CD4-positive, alpha-beta T cell (primary cell): ENCODE measurements around the gene LINC00632. TPM values are rescaled to one million over a fixed set of nuclear protein-coding genes. Genes with fewer than 3 reads are reported as not detected.

Source experiments
- ATAC-seq: fragments of 200-7000 bp; cut with Tn5 transposase; one replicate; pipeline ENCODE4 v1.10.0; 2022; ENCODE audit warnings: mild to moderate bottlenecking; ENCODE audit not compliant: poor library complexity
- CTCF ChIA-PET: fragments of 350-600 bp; sonication (Branson Sonifier 250); formaldehyde crosslinking; loops from one replicate; lab custom pipeline; 2021; ENCODE audit warnings: antibody characterized with exemption, inconsistent platforms; lab: Charles Lee
- POLR2A ChIA-PET: fragments of 350-600 bp; sonication (Branson Sonifier 250); formaldehyde crosslinking; loops from one replicate; lab custom pipeline; 2021; ENCODE audit warnings: antibody characterized with exemption, inconsistent platforms; lab: Charles Lee
- DNase-seq, 14 experiments: peaks; one replicate each; pipeline ENCODE4 v3.0.0-alpha.2; 2013 to 2020; ENCODE audit warnings: mixed read lengths in 2 of 14
- H3K27ac ChIP-seq, 2 donors: one replicate each; pipeline versions ENCODE4 v1.5.1 to v1.7.0; 2013; ENCODE audit warnings: low read length in 2 of 2, low read depth in 1 of 2, mild to moderate bottlenecking in 1 of 2
- H3K27me3 ChIP-seq, 2 experiments: 1 replicate in 1 of 2; 2 replicates in 1 of 2; pipeline versions ENCODE4 v1.6.1 to v1.7.0; 2013; ENCODE audit warnings: low read length in 2 of 2, control low read depth in 1 of 2, mild to moderate bottlenecking in 1 of 2, moderate library complexity in 1 of 2; ENCODE audit not compliant: insufficient read depth in 2 of 2, control insufficient read depth in 1 of 2
- H3K36me3 ChIP-seq: one replicate; pipeline ENCODE4 v1.6.1; 2013; ENCODE audit warnings: low read length, control low read depth; ENCODE audit not compliant: insufficient read depth
- H3K4me1 ChIP-seq: one replicate; pipeline ENCODE4 v1.6.1; 2013; ENCODE audit warnings: low read length, control low read depth; ENCODE audit not compliant: insufficient read depth
- H3K4me3 ChIP-seq: one replicate; pipeline ENCODE4 v1.5.1; 2013; ENCODE audit warnings: mild to moderate bottlenecking, low read length, moderate library complexity
- H3K9me3 ChIP-seq, 2 experiments: 1 replicate in 1 of 2; 2 replicates in 1 of 2; pipeline versions ENCODE4 v1.6.1 to v1.7.0; 2013; ENCODE audit warnings: low read length in 2 of 2, mild to moderate bottlenecking in 2 of 2, control low read depth in 1 of 2, moderate library complexity in 1 of 2; ENCODE audit not compliant: control insufficient read depth in 1 of 2, insufficient read depth in 1 of 2
- H3K27ac Mint-ChIP-seq: one replicate; pipeline ENCODE4 v1.8.0; 2020; ENCODE audit warnings: mixed read lengths
- H3K27me3 Mint-ChIP-seq: one replicate; pipeline ENCODE4 v1.8.0; 2021; ENCODE audit warnings: mixed read lengths
- H3K36me3 Mint-ChIP-seq: one replicate; pipeline ENCODE4 v1.8.0; 2021; ENCODE audit warnings: low read depth, mixed read lengths
- H3K4me1 Mint-ChIP-seq: one replicate; pipeline ENCODE4 v1.8.0; 2021; ENCODE audit warnings: low read depth, mixed read lengths
- H3K4me3 Mint-ChIP-seq: one replicate; pipeline ENCODE4 v1.8.0; 2020; ENCODE audit warnings: mild to moderate bottlenecking, mixed read lengths
- H3K9me3 Mint-ChIP-seq: one replicate; pipeline ENCODE4 v1.8.0; 2020; ENCODE audit warnings: mixed read lengths
- intact Hi-C, 2 experiments: fragments of 100-400 bp; cut with DNase I in 1 of 2; cut with micrococcal nuclease in 1 of 2; formaldehyde crosslinking; loops; one replicate each; pipeline versions ENCODE4 v1.15.1 to v1.9.0; 2023 to 2025; cut with DNase I, micrococcal nuclease
- total RNA-seq, 174 experiments: library from RNA in 2 of 174; stranded (reverse) in 2 of 174; gene quantifications; one replicate each; pipeline ENCODE4 v1.2.3 and lab custom pipeline; 2021 to 2026
- TF ChIP-seq, protein P1 (sequence below): fragments of 200-600 bp; IDR thresholded peaks from one replicate; pipeline ENCODE4 v1.8.0; 2022; ENCODE audit warnings: antibody characterized with exemption, mild to moderate bottlenecking

The LINC00632 gene
- total RNA-seq, 2 experiments from 2014 or later = 9.4 to 10.8 TPM

GRCh38 chrX:140775211-140775610 is 65.7 kb downstream of the LINC00632 start:
- no peak overlapping the region for H3K27ac Mint-ChIP-seq
- no peaks in the 10 kb centered on the region for H3K4me1 ChIP-seq
- H3K27me3 Mint-ChIP-seq = no peaks in the 10 kb centered on the region
- DNase-seq = no peak
- TF ChIP-seq, protein P1, sequence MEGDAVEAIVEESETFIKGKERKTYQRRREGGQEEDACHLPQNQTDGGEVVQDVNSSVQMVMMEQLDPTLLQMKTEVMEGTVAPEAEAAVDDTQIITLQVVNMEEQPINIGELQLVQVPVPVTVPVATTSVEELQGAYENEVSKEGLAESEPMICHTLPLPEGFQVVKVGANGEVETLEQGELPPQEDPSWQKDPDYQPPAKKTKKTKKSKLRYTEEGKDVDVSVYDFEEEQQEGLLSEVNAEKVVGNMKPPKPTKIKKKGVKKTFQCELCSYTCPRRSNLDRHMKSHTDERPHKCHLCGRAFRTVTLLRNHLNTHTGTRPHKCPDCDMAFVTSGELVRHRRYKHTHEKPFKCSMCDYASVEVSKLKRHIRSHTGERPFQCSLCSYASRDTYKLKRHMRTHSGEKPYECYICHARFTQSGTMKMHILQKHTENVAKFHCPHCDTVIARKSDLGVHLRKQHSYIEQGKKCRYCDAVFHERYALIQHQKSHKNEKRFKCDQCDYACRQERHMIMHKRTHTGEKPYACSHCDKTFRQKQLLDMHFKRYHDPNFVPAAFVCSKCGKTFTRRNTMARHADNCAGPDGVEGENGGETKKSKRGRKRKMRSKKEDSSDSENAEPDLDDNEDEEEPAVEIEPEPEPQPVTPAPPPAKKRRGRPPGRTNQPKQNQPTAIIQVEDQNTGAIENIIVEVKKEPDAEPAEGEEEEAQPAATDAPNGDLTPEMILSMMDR = no peak
- H3K4me1 Mint-ChIP-seq = no peaks in the 10 kb centered on the region
- ChIA-PET CTCF (no interaction called here), POLR2A (no interaction called here)
- H3K9me3 Mint-ChIP-seq = no peaks in the 10 kb centered on the region
- H3K27ac ChIP-seq = no peak overlapping the region
- ATAC-seq = no peak
- no peaks in the 10 kb centered on the region for H3K36me3 ChIP-seq
- H3K9me3 ChIP-seq = no peaks in the 10 kb centered on the region
- H3K4me3 ChIP-seq = no peak overlapping the region
- H3K4me3 Mint-ChIP-seq = no peak overlapping the region
- no peaks in the 10 kb centered on the region for H3K36me3 Mint-ChIP-seq
- intact Hi-C loops = no loop called here
- H3K27me3 ChIP-seq = no peaks in the 10 kb centered on the region

GRCh38 chrX:140776320-140776719 is 66.8 kb downstream of the LINC00632 start:
- Histone ChIP-seq H3K4me1 (no peaks in the 10 kb centered on the region), H3K4me3 (no peak overlapping the region), H3K27me3 (no peaks in the 10 kb centered on the region), H3K27ac (no peak overlapping the region), H3K36me3 (no peaks in the 10 kb centered on the region), H3K9me3 (no peaks in the 10 kb centered on the region)
- H3K36me3 Mint-ChIP-seq = no peaks in the 10 kb centered on the region
- no peaks in the 10 kb centered on the region for H3K9me3 Mint-ChIP-seq
- TF ChIP-seq, protein P1 = no peak
- H3K27ac Mint-ChIP-seq = no peak overlapping the region
- DNase-seq (no peak), ATAC-seq (no peak)
- H3K4me3 Mint-ChIP-seq = no peak overlapping the region
- POLR2A ChIA-PET = no interaction called here
- no peaks in the 10 kb centered on the region for H3K27me3 Mint-ChIP-seq
- H3K4me1 Mint-ChIP-seq = no peaks in the 10 kb centered on the region
- CTCF ChIA-PET = no interaction called here
- intact Hi-C loops = no loop called here

DNA sequence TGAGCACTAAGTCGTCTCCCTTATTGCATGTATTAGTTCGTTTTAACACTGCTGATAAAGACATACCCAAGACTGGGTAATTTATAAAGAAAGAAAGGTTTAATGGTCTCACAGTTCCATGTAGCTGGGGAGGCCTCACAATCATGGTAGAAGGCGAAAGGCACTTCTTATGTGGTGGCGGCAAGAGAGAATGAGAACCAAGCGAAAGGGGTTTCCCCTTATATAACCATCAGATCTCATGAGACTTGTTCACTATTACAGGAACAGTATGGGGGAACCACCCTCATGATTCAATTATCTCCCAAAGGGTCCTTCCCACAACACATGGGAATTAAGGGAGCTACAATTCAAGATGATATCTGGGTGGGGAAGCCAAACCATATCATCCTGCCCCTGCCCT is 85.1 kb downstream of the LINC00632 start:
- Histone ChIP-seq H3K4me3 (no peak overlapping the region), H3K36me3 (no peaks in the 10 kb centered on the region), H3K9me3 (no peaks in the 10 kb centered on the region), H3K4me1 (no peaks in the 10 kb centered on the region), H3K27ac (no peak overlapping the region), H3K27me3 (no peaks in the 10 kb centered on the region)
- Mint-ChIP-seq H3K4me3 (no peak overlapping the region), H3K27me3 (no peaks in the 10 kb centered on the region), H3K36me3 (no peaks in the 10 kb centered on the region), H3K9me3 (no peaks in the 10 kb centered on the region), H3K4me1 (no peaks in the 10 kb centered on the region), H3K27ac (no peak overlapping the region)
- DNase-seq = no peak
- ChIA-PET CTCF (no interaction called here), POLR2A (no interaction called here)
- TF ChIP-seq, protein P1 = no peak
- intact Hi-C loops = no loop called here
- no peak for ATAC-seq
